GM18870 (cell line): ENCODE data around the gene BMF.

Experiments
- ATAC-seq: cut with Tn5 transposase; IDR thresholded peaks from one replicate; pipeline ENCODE4 v1.9.1; 2021; ENCODE audit warnings: moderate library complexity; ENCODE audit not compliant: unreplicated experiment

The BMF gene

GRCh38 chr15:40051616-40052415 lies 56.9 kb downstream of the BMF start:
- no peak for ATAC-seq

GRCh38 chr15:40050788-40051470 lies 57.8 kb downstream of the BMF start:
- ATAC-seq: no peak

- ATAC-seq: no peak
Observed at GRCh38 chr15:40048926-40049475, 59.7 kb downstream of the BMF start.

GRCh38 chr15:40048211-40048792 lies 60.4 kb downstream of the BMF start:
- no peak for ATAC-seq

GRCh38 chr15:40047415-40048210 lies 61.1 kb downstream of the BMF start:
- ATAC-seq: peak; percentile 48

GRCh38 chr15:40046721-40047414 lies 61.8 kb downstream of the BMF start:
- no peak for ATAC-seq

- peak; percentile 7 for ATAC-seq
Observed at GRCh38 chr15:40045572-40046217, 63.0 kb downstream of the BMF start.

GRCh38 chr15:40044717-40045571 lies 63.7 kb downstream of the BMF start:
- ATAC-seq: peak; percentile 42

DNA sequence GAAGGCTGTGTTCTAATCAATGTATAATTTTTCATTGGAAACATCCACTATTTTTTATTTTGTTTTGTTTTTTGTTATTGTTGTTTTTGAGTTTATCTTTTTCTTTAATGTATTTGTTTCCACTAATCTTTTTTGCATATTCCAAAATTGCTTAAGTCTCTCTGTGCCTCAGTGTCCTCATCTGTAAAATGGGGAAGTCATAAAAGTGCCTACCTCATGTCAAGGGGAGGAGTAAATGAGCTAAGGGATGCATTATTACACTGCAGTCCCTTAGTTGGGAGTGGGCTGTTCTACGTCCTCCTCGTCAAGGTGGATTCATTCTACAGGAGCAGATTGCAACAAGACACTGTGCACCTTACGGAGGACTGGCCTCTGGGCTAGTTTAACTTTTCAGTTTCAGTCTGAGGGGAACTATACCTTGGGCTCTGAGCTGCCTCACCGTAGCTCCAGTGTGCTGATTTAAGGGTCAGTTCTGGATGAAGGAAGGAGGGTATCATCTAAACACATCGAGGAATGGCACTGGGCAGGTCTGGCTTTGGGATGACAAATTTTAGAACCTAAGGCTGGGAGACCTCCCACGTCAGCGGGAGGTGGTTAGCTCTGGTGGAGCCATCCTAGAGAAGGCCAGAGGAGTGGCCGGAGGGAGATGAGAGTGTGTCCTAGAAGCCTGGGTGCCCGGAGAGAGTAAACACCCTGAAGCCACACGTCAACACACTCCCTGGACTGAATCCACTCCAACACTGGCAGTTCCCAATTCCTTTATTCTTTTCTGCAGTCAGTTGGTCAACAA lies 64.6 kb downstream of the BMF start:
- no peak for ATAC-seq

GRCh38 chr15:40042791-40043320 lies 65.8 kb downstream of the BMF start:
- no peak for ATAC-seq

DNA sequence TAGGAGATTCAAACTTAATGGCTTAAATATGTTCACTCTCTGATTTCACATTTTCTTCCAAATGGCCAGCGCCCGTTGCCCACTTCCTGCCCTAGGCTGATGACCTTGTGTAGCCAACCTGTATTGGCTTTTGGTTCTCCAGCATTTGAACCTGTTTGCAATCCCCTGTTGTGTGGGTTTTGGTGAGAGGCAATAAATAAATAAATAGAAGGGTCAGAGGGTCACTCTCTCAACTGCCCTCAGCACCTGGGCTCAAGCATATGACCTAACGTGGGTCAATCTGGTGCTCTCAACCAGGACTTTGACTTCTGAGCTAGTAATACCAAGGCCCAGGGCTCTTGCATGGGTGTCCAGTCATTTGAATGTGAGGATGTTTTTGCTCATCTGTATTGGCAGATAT lies 67.9 kb downstream of the BMF start:
- ATAC-seq: no peak

DNA sequence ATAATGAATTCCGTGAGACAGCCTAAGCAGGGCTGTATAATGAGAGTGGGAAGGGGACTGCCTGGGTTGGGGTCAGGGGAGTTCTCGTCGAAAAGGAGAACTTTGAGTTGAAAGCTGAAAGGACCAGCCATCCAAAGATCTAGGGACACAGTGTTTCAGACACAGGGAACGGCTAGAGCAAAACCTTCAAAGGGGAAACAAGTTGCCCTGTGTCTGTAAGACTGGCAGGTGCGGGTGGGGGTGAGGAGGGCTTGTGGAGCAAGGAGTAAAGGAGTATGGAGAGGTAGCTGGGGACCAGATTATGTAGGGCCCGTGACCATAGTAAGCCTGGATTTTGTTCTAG lies 68.4 kb downstream of the BMF start:
- ATAC-seq: no peak

DNA sequence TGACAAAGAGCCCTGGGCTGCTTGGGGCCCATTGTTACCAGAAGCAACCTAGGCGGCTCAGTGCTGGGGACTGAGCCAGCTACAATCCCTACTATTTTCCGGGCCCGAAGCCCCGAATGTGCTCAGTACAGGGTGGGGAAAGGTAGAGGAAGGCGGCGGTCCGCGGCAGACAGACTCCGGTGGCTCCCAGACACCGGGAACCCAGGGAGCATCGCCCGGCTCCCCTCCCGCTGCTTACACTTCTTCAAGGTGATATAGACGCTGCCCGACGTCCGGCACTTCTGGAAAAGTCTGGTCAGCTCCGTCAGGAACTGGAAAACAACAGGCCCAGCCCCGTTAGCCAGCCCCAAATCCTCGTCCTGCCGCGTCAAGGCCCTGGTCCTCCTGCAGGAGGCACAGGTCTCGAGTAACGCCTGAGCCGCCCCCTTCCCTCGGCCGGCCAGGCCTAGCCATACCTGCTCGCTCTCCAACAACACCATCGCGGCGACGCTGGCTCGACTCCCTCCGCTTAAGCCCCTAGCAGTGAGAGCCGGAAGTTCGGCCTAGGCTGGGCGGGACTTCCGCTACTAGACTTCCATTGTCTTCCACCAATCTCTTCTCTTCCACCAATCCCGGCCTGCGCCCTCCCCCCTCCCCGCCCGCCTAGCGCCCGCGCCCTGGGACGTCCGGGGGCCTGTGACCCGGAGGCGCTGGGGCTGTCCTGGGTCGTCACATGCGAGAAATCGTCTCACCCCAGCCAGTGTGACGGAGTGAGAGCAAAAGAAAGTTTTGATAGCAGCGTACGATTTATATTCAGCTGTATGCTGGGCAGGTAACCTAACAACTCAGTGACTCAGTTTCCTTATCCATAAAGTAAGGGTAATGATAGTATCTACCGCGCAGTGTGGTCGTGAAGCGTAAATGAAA lies 69.8 kb downstream of the BMF start, which contains the start of gene SRP14:
Gene SRP14, minus strand, starts transcription at position 544 of the 906 bp plus-strand sequence. Its CDS starts 65 bp downstream, at position 479.
- peak; percentile 93 for ATAC-seq

- ATAC-seq: no peak
Observed at GRCh38 chr15:40038275-40038637, 70.4 kb downstream of the BMF start.
